ENCODE data around the gene ING5.

- TF ChIP-seq CTCF (conservative IDR thresholded peaks at IDR 0.05; ENCODE audit: low read length) (no peak), EZH2phosphoT487 (IDR thresholded peaks at IDR 0.05; ENCODE audit: borderline replicate concordance, low read depth, low read length) (no peak)
Measured at GRCh38 chr2:241768850-241769249, 67.0 kb downstream of the ING5 start.

All from OCI-LY7 (cell line).